ENCODE results near the gene FHDC1.

DNA sequence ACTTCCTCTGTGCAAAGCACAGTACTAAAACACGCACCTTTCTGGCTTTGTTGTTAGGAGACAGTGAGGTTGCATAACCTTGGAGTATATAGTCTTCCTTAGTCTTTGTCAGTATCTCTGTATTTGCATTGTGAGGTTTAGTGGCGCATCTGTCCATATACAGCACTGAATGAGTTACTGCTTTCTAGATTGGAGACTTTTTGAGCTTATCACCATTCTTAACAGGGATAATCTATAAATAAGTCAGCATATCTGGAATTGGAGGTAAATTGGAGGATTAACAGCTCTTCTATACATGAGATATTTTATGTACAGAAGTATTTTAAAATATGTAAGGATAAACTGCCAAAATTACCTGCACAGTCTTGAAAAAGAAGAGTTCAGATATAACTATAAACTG lies 4.3 kb downstream of the FHDC1 start:
- TF ChIP-seq, protein P1, sequence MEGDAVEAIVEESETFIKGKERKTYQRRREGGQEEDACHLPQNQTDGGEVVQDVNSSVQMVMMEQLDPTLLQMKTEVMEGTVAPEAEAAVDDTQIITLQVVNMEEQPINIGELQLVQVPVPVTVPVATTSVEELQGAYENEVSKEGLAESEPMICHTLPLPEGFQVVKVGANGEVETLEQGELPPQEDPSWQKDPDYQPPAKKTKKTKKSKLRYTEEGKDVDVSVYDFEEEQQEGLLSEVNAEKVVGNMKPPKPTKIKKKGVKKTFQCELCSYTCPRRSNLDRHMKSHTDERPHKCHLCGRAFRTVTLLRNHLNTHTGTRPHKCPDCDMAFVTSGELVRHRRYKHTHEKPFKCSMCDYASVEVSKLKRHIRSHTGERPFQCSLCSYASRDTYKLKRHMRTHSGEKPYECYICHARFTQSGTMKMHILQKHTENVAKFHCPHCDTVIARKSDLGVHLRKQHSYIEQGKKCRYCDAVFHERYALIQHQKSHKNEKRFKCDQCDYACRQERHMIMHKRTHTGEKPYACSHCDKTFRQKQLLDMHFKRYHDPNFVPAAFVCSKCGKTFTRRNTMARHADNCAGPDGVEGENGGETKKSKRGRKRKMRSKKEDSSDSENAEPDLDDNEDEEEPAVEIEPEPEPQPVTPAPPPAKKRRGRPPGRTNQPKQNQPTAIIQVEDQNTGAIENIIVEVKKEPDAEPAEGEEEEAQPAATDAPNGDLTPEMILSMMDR (IDR thresholded peaks at IDR 0.05; ENCODE audit: low read depth, low read length), result no peak
- no peak for TF ChIP-seq EZH2phosphoT487 (IDR thresholded peaks at IDR 0.05; ENCODE audit: low read depth)
